ENCODE measurements around the gene LY86.
A peak's percentile ranks its signal among the peaks of the same experiment; 100 is the strongest.
"Not testable (repeated sequence)": the region's sequence is repeated elsewhere in the genome, so short reads cannot be mapped to it uniquely, and the experiment has no call there.

Gene LY86

DNA sequence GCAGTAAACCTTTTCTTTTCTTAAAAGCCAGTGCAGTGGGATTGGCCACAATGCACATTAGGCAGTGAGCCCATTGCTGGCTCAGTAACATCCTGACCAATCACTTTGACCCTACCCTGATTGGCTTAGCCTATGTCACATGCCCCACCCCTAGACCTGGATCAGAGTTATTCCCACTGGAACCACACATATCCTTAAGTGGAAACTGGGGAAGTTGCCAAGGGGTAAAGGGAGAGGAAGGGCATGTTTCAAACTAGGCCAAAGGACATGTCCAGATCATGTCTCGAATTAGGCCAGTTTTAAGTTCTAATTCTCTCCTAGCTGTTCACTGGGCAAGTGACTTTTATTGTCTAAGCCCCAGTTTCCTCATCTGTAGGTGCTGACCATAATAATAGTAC, 69.3 kb downstream of the LY86 start:
- no peak overlapping the region for H3K9ac ChIP-seq (ENCODE audit: low read length)
- H3K4me1 ChIP-seq (ENCODE audit: control insufficient read depth, insufficient read depth, low read length): peaks cover 25% of the 10 kb centered on the region
- no peaks in the 10 kb centered on the region for H3K27me3 ChIP-seq (replicated peaks; ENCODE audit: control insufficient read depth, insufficient read depth, low read length)
- H3K36me3 ChIP-seq (ENCODE audit: control insufficient read depth, insufficient read depth, low read length, severe bottlenecking): no peaks in the 10 kb centered on the region
- peaks cover 6% of the 10 kb centered on the region for H3K9me3 ChIP-seq (ENCODE audit: control insufficient read depth, low read length)
- H3K4me3 ChIP-seq (ENCODE audit: low read length): no peak overlapping the region
- DNase-seq (ENCODE audit: low read depth): no peak

DNA sequence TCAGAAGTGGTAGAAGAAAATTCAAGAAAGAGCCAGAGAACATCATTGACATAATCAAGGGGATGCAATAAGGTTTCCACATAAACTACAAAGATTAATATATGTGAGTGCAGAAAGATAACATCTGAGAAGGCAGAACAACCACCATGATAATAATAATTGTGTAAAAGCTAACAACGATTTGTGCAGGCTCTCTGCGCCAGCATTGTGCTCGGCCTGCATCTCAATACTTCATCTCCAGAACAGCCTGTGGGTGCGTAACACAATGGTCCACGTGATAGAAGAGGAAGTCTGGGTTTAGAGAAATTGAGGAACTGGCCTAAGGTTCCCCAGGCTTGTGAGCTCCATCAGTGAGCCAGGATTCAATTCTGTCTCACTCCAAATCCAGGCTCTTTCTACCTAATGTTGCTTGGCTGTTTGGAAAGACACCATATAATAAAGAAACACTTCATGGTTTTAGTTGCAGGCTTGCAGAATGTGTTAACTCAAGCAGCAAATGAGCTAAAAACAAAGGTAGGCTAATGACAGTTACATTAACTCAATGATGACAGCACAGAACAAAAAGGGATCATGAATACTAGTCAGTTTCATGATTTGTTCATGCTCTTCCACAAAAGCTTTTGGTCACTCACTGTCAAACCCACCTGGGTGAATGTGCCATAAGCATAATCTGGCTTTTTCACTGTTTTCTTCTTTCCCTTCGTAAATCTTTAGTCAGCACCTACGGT, 71.2 kb downstream of the LY86 start:
- peaks cover 25% of the 10 kb centered on the region for H3K4me1 ChIP-seq (ENCODE audit: control insufficient read depth, insufficient read depth, low read length)
- H3K27me3 ChIP-seq (replicated peaks; ENCODE audit: control insufficient read depth, insufficient read depth, low read length): no peaks in the 10 kb centered on the region
- no peak for DNase-seq (ENCODE audit: low read depth)
- no peak overlapping the region for H3K4me3 ChIP-seq (ENCODE audit: low read length)
- no peaks in the 10 kb centered on the region for H3K36me3 ChIP-seq (ENCODE audit: control insufficient read depth, insufficient read depth, low read length, severe bottlenecking)
- H3K9me3 ChIP-seq (ENCODE audit: control insufficient read depth, low read length): peaks cover 6% of the 10 kb centered on the region
- no peak overlapping the region for H3K9ac ChIP-seq (ENCODE audit: low read length)

DNA sequence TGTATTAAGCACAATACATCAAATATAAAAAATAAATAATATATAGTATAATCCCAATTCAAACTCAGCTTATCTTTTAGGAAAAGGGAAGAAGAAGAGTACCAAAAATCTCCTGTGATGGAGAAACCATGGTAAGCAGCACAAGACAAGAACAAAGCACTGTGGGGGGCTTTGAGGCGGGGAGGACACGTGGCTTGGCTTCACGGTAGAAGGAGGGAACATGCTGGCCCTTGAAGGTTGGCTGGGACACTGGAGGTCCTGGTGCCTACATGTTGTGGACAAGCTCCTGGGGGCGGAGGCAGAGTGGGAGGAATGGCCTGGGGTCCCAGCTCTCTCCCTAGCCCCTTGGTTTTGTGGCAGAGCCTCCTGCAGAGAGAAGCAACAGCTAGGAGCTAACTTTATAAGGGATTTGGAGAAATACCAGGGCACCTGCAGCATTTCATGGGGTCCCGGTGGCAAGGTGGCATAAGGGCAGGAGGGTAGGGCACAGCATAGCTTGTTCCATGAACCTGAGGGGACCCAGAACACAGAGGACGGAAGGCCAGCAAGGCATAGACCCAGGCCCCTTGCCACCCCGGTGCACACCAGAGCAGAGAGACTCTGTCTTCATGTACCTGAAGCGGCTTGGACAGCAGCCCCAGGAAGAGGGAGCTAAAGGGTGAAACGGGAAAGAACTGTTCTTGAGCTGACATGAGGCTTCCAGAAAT, 72.0 kb downstream of the LY86 start:
- Histone ChIP-seq H3K9ac (ENCODE audit: low read length) (peak overlapping the region; percentile 43), H3K27me3 (replicated peaks; ENCODE audit: control insufficient read depth, insufficient read depth, low read length) (no peaks in the 10 kb centered on the region), H3K4me1 (ENCODE audit: control insufficient read depth, insufficient read depth, low read length) (peaks cover 25% of the 10 kb centered on the region)

DNA sequence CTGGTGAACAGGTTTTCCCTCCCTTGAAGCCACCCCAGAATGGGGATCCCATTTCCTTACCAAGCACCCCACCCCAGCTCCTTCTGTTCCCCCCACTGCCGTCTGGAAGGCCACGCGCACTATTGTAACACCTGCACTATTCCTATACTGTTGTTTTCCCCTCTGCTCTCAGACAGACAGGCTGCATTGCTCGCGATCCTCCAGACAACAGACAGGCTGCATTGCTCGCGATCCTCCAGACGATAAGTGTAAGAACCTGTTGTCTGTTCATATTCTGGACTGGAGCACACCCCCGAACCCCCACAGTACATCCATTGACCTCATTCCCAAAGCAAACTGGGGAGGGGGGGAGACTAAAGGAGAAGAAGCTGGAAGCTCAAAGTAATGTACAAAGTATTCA, 72.7 kb downstream of the LY86 start:
- peaks cover 22% of the 10 kb centered on the region for H3K4me1 ChIP-seq (ENCODE audit: control insufficient read depth, insufficient read depth, low read length)
- peaks cover 7% of the 10 kb centered on the region for H3K27me3 ChIP-seq (replicated peaks; ENCODE audit: control insufficient read depth, insufficient read depth, low read length)
- no peak overlapping the region for H3K4me3 ChIP-seq (ENCODE audit: low read length)
- H3K36me3 ChIP-seq (ENCODE audit: control insufficient read depth, insufficient read depth, low read length, severe bottlenecking): no peaks in the 10 kb centered on the region
- no peak for DNase-seq (ENCODE audit: low read depth)
- peak overlapping the region; percentile 43 for H3K9ac ChIP-seq (ENCODE audit: low read length)
- peaks cover 6% of the 10 kb centered on the region for H3K9me3 ChIP-seq (ENCODE audit: control insufficient read depth, low read length)

More for the DNA sequence above, 72.0 kb downstream of the LY86 start:
- Histone ChIP-seq H3K36me3 (ENCODE audit: control insufficient read depth, insufficient read depth, low read length, severe bottlenecking) (no peaks in the 10 kb centered on the region), H3K4me3 (ENCODE audit: low read length) (no peak overlapping the region), H3K9me3 (ENCODE audit: control insufficient read depth, low read length) (peaks cover 6% of the 10 kb centered on the region)
- DNase-seq (ENCODE audit: low read depth): no peak

DNA sequence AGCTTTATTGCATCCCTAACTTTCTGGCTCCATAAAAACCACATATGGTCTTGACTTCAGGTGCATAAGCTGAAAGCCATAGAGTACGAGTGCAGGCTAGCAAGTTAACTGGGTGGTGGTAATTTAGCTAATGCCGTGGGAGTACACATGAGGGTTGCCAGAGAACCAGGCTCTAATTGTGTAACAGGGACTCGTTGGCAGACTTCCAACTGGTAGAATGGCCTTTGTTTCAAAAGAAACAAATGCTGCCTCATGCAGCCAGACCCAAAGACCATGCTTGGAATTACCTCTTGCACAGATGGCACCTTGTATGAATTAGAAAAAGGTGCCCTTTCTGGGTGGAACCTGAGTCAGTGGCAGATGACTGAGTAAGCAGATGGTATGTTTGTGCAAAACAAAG, 73.2 kb downstream of the LY86 start:
- no peak overlapping the region for H3K4me3 ChIP-seq (ENCODE audit: low read length)
- DNase-seq (ENCODE audit: low read depth): peak; percentile 42
- peaks cover 7% of the 10 kb centered on the region for H3K27me3 ChIP-seq (replicated peaks; ENCODE audit: control insufficient read depth, insufficient read depth, low read length)
- peaks cover 6% of the 10 kb centered on the region for H3K9me3 ChIP-seq (ENCODE audit: control insufficient read depth, low read length)
- H3K36me3 ChIP-seq (ENCODE audit: control insufficient read depth, insufficient read depth, low read length, severe bottlenecking): no peaks in the 10 kb centered on the region
- peak overlapping the region; percentile 43 for H3K9ac ChIP-seq (ENCODE audit: low read length)
- H3K4me1 ChIP-seq (ENCODE audit: control insufficient read depth, insufficient read depth, low read length): peaks cover 20% of the 10 kb centered on the region

DNA sequence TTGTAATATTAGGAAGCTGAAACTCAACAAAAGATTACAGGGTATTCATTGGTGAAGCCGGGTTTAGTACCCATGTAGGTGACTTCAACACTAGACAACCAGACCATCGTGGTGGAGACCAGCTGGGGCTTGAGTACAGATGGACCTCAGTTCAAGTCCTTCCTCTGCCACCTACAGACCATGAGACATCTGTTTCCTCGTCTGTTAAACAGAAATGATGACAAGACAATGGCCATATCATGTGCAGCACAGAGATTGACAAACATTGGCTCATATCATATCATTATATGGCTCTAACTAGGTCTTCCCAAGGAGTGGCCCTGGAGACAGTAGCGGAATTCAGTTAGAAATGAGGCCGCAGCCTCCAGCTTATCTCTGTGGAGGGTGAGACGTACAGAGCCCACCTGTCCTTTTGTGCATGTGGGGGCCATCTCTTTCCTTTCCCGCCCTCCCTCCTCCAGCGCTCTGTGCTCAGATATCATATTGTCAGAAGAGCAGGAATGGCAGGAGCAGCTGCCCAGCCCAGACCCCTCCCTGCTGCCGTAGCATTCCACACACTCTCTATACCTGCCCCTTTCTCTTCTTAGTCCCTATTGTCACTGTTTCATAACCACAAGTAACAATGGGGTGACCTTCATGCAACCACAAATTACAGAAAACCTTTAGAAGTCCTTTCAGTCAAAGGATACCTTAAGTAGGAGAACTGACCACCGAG, 75.1 kb downstream of the LY86 start:
- Histone ChIP-seq H3K9ac (ENCODE audit: low read length) (no peak overlapping the region), H3K36me3 (ENCODE audit: control insufficient read depth, insufficient read depth, low read length, severe bottlenecking) (no peaks in the 10 kb centered on the region), H3K4me1 (ENCODE audit: control insufficient read depth, insufficient read depth, low read length) (peaks cover 14% of the 10 kb centered on the region), H3K27me3 (replicated peaks; ENCODE audit: control insufficient read depth, insufficient read depth, low read length) (peaks cover 11% of the 10 kb centered on the region), H3K9me3 (ENCODE audit: control insufficient read depth, low read length) (no peaks in the 10 kb centered on the region), H3K4me3 (ENCODE audit: low read length) (no peak overlapping the region)
- DNase-seq (ENCODE audit: low read depth): no peak

DNA sequence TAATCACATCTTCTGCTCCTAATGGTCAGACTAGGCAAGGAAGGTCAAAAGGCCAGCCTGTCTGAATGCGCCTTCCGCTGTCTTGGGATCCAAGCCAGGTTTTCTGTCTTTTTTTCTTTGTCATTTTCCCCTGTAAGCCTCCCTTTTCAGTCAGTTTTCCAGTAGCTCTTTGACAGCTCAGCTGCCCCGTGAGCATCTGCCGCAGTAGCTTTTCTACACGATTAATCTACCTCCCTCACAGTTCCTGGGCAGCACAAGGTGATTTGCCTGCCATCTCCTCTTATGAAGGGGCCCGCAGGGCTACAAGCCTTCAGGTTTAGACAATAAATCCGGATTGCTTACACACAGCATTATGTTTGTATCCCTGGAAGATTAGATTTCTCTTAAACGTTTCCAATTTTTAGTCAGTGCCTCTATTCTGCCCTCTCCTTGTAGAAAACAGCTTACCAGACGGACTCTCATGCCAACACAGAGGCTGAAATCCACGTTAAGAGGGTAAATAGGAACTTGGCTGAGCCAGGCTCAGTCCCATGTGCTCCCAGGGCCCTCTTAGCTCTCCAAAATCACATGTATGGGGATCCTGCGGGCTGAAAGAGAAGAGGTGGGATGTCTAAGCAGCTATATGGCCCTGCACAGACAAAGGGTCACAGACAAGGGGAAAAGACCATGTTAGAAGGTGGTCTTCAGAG, 77.2 kb downstream of the LY86 start:
- H3K9me3 ChIP-seq (ENCODE audit: control insufficient read depth, low read length): no peaks in the 10 kb centered on the region
- H3K4me1 ChIP-seq (ENCODE audit: control insufficient read depth, insufficient read depth, low read length): peaks cover 14% of the 10 kb centered on the region
- no peaks in the 10 kb centered on the region for H3K36me3 ChIP-seq (ENCODE audit: control insufficient read depth, insufficient read depth, low read length, severe bottlenecking)
- H3K27me3 ChIP-seq (replicated peaks; ENCODE audit: control insufficient read depth, insufficient read depth, low read length): peaks cover 11% of the 10 kb centered on the region
- no peak for DNase-seq (ENCODE audit: low read depth)
- no peak overlapping the region for H3K9ac ChIP-seq (ENCODE audit: low read length)
- no peak overlapping the region for H3K4me3 ChIP-seq (ENCODE audit: low read length)

DNA sequence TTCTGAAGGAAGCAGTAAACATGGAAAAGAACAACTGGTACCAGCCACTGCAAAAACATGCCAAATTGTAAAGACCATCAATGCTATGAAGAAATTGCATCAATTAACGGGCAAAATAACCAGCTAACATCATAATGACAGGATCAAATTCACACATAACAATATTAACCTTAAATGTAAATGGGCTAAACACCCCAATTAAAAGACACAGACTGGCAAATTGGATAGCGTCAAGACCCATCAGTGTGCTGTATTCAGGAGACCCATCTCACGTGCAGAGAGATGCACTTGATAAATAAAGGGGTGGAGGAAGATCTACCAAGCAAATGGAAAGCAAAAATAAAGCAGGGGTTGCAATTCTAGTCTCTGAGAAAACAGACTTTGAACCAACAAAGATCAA, 81.6 kb downstream of the LY86 start:
- not testable (repeated sequence) for H3K9me3 ChIP-seq (ENCODE audit: control insufficient read depth, low read length); H3K4me3 ChIP-seq (ENCODE audit: low read length); H3K4me1 ChIP-seq (ENCODE audit: control insufficient read depth, insufficient read depth, low read length); H3K36me3 ChIP-seq (ENCODE audit: control insufficient read depth, insufficient read depth, low read length, severe bottlenecking); H3K9ac ChIP-seq (ENCODE audit: low read length); DNase-seq (ENCODE audit: low read depth)
- H3K27me3 ChIP-seq (replicated peaks; ENCODE audit: control insufficient read depth, insufficient read depth, low read length): peaks cover 11% of the 10 kb centered on the region

DNA sequence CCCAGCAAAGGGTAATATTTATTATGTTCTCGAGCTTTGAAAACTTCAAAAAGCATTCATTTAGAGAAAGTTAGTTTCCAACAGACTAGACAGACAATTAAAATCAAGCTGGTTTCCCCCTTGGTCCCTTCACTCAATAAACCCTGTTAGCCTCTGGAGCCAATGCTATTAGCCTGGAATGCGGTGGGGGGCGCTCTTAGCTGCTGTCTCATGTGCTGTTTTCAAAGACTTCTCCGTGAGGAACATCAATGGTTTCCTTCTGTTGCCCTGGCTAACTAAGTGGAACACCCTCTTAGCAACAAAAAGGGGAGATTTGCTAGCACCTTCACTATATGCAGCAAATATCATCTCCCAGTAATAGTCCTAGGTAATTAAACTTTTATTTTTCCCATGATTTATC, 86.4 kb downstream of the LY86 start:
- H3K9ac ChIP-seq (ENCODE audit: low read length): no peak overlapping the region
- peaks cover 4% of the 10 kb centered on the region for H3K4me1 ChIP-seq (ENCODE audit: control insufficient read depth, insufficient read depth, low read length)
- H3K9me3 ChIP-seq (ENCODE audit: control insufficient read depth, low read length): no peaks in the 10 kb centered on the region
- DNase-seq (ENCODE audit: low read depth): no peak
- no peak overlapping the region for H3K4me3 ChIP-seq (ENCODE audit: low read length)
- H3K27me3 ChIP-seq (replicated peaks; ENCODE audit: control insufficient read depth, insufficient read depth, low read length): no peaks in the 10 kb centered on the region
- H3K36me3 ChIP-seq (ENCODE audit: control insufficient read depth, insufficient read depth, low read length, severe bottlenecking): no peaks in the 10 kb centered on the region

DNA sequence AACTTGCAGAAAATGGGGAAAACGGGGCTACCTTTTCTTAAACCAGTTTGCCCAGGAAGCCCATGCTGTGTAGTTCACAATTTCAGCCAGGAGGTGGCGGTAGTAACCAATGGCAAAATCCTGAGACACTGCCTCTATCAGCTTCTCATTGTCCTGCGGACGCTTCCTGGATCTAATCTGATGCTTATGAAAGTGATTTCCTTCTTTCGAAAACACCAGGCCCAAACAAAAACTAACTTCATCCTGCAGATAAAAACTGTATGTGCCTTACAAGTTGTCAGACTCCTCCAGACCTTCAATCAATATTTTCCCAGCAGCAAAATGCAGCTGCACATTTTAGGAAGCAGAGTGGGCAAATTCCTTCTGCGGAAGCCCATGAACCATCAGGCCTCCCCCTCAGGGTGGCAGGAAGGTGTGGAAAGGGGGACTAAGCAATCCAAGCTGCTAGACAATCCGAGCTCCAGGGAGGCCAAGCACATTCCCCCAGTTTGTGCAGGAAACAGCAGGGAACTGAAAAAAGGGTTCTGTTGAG, 88.5 kb downstream of the LY86 start:
- no peaks in the 10 kb centered on the region for H3K27me3 ChIP-seq (replicated peaks; ENCODE audit: control insufficient read depth, insufficient read depth, low read length)
- H3K4me3 ChIP-seq (ENCODE audit: low read length): no peak overlapping the region
- peaks cover 19% of the 10 kb centered on the region for H3K4me1 ChIP-seq (ENCODE audit: control insufficient read depth, insufficient read depth, low read length)
- peak; percentile 85 for DNase-seq (ENCODE audit: low read depth)
- peak overlapping the region; percentile 68 for H3K9ac ChIP-seq (ENCODE audit: low read length)
- no peaks in the 10 kb centered on the region for H3K9me3 ChIP-seq (ENCODE audit: control insufficient read depth, low read length)
- no peaks in the 10 kb centered on the region for H3K36me3 ChIP-seq (ENCODE audit: control insufficient read depth, insufficient read depth, low read length, severe bottlenecking)

Data from adipocyte (in vitro differentiated cells).